Measurements from ENCODE around the gene PTBP1. TPM values are rescaled to one million over a fixed set of nuclear protein-coding genes. Genes with fewer than 3 reads are reported as not detected.

Gene PTBP1
- total and polyA plus RNA-seq, 8 donors, result 83.3 to 160 (median 115) TPM

DNA sequence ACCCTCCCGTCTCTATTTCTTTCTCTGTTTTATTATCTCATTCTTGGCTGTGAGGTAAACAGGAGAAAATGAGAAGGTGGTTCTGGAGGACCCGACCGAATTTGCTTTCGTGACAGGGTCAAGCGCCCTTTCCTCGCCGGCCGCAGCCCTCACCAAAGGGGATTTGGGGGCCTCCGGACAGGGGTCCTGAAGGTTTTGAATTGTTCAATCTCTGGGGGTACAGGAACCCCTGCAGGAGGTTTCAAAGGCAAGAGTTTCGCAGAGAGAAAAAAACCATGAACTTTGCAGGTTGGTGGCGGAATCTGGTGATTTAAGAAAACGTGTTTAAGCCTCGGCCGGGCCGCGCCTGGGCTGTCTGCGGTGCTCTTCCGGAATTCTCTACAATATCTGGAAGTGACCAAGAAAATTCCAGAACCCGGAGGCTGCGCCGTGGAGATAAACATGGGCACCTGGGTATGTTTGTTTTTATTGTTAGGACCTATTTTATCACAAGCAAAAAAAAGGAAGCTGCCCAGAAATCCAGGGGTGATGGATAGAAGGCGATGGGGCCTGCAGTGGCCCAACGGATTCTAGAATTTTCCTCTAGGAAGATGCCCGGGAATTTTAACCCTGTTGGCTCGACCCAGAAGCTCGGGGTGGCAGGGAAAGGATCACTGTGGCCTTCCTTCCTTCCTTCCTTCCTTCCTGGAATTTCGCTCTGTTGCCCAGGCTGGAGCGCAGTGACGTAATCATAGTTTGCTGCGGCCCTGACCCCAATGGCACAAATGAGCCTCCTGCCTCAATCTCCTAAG lies 14.2 kb upstream of the PTBP1 start:
- DNase-seq (peak in 1 of 6 donors; percentile 13), FAIRE-seq (no peak), ATAC-seq (peak; percentile 37 to 48 (median 42))
- H3K36me3 ChIP-seq, result no peaks in the 10 kb centered on the region
- peak overlapping the region in 3 of 4 donors; percentile 8 to 37 (median 25) for H3K4me3 ChIP-seq
- intact Hi-C loops (cut with DNase I), result no loop called here
- TF ChIP-seq, protein P1, sequence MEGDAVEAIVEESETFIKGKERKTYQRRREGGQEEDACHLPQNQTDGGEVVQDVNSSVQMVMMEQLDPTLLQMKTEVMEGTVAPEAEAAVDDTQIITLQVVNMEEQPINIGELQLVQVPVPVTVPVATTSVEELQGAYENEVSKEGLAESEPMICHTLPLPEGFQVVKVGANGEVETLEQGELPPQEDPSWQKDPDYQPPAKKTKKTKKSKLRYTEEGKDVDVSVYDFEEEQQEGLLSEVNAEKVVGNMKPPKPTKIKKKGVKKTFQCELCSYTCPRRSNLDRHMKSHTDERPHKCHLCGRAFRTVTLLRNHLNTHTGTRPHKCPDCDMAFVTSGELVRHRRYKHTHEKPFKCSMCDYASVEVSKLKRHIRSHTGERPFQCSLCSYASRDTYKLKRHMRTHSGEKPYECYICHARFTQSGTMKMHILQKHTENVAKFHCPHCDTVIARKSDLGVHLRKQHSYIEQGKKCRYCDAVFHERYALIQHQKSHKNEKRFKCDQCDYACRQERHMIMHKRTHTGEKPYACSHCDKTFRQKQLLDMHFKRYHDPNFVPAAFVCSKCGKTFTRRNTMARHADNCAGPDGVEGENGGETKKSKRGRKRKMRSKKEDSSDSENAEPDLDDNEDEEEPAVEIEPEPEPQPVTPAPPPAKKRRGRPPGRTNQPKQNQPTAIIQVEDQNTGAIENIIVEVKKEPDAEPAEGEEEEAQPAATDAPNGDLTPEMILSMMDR (IDR thresholded peaks at IDR 0.05), result no peak
- H3K9me3 ChIP-seq, result no peaks in the 10 kb centered on the region
- peak overlapping the region; percentile 56 to 85 (median 67) for H3K27ac ChIP-seq
- 40 to 44% methylated on average over 30 of the region's 30 CpGs for WGBS, 2 donors
- no peaks in the 10 kb centered on the region for H3K27me3 ChIP-seq
- H3K4me1 ChIP-seq, result no peaks in the 10 kb centered on the region

DNA sequence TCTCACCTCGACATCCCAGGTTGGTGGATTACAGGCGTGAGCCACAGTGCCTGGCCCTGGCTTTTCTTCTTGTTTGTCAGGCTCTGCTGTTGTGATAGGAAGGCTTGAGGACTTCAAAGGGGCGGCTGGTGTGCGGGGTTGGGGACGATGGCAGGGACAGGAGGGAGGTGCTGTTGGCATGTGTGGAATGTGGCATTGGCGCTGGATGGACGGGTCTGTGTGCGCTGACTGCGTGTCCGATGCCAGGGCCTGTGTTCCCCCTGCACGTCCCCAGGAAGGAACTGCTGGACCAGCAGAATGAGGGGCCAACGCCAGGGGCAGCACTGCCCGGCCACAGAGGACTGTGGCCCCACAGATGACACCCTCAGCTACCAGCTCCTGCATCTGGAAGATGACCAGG lies 12.7 kb upstream of the PTBP1 start:
- intact Hi-C loops (cut with DNase I), result no loop called here
- Histone ChIP-seq H3K9me3 (no peaks in the 10 kb centered on the region), H3K4me3 (peak overlapping the region in 3 of 4 donors; percentile 10 to 37 (median 25)), H3K4me1 (no peaks in the 10 kb centered on the region), H3K27ac (peak overlapping the region in 2 of 4 donors; percentile 56 to 57), H3K36me3 (no peaks in the 10 kb centered on the region), H3K27me3 (no peaks in the 10 kb centered on the region)
- FAIRE-seq, result no peak
- DNase-seq, result peak in 3 of 6 donors; percentile 50 to 75 (median 58)
- WGBS, 2 donors, result 42 to 49% methylated on average over 13 of the region's 13 CpGs
- TF ChIP-seq, protein P1 (IDR thresholded peaks at IDR 0.05), result no peak
- ATAC-seq, result peak in 3 of 4 donors; percentile 43 to 62 (median 48)

DNA sequence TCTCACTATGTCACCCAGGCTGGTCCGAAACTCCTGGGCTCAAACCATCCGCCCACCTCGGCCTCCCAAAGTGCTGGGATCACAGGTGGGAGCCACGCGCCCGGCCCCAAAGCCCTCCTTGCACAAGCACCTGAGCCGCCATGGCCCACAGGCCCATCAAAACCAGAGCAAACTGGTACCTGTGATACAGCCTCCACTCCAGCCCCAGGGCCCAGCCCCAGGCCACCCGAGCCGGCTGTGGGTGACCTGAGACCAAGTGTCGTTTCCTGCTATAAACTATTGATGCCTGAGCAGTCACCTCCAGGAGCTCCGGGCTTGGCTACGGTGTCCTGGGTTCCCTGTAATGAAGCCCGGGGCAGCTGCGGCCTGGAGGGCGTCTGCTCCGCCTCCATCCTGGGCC lies 9.7 kb upstream of the PTBP1 start:
- intact Hi-C loops (cut with DNase I), result no loop called here
- no peaks in the 10 kb centered on the region for H3K4me1 ChIP-seq
- H3K36me3 ChIP-seq, result no peaks in the 10 kb centered on the region
- H3K4me3 ChIP-seq, result no peak overlapping the region
- DNase-seq (peak in 1 of 6 donors; percentile 28), FAIRE-seq (no peak), ATAC-seq (no peak)
- no peaks in the 10 kb centered on the region for H3K9me3 ChIP-seq
- TF ChIP-seq, protein P1 (IDR thresholded peaks at IDR 0.05), result no peak
- H3K27me3 ChIP-seq, result no peaks in the 10 kb centered on the region
- H3K27ac ChIP-seq, result no peak overlapping the region
- WGBS, 2 donors, result 91 to 92% methylated on average over 16 of the region's 16 CpGs

DNA sequence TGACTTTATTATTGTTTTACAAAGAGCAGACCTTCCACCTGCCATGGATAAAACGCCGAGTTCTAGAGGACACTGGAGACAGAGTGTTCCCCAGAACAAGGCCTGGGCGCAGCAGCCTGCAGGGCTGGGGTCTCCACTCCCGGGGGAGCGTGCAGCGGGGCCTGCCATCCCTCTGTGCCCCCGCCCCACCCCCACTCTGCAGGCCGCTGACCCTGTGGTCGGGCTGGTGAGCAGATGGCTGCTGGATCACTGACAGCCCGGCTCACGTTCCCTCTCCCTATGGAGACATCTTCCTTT lies 8.6 kb upstream of the PTBP1 start:
- 69 to 80% methylated on average over 11 of the region's 11 CpGs for WGBS, 2 donors
- no peaks in the 10 kb centered on the region for H3K36me3 ChIP-seq
- no peaks in the 10 kb centered on the region for H3K9me3 ChIP-seq
- H3K27ac ChIP-seq, result no peak overlapping the region
- H3K27me3 ChIP-seq, result no peaks in the 10 kb centered on the region
- H3K4me1 ChIP-seq, result no peaks in the 10 kb centered on the region
- H3K4me3 ChIP-seq, result no peak overlapping the region
- TF ChIP-seq, protein P1 (IDR thresholded peaks at IDR 0.05), result no peak
- intact Hi-C loops (cut with DNase I), result no loop called here
- no peak for DNase-seq
- ATAC-seq, result no peak
- no peak for FAIRE-seq

Data from pancreas (tissue), 10 donors.